ENCODE results near the gene FKBP3.

DNA sequence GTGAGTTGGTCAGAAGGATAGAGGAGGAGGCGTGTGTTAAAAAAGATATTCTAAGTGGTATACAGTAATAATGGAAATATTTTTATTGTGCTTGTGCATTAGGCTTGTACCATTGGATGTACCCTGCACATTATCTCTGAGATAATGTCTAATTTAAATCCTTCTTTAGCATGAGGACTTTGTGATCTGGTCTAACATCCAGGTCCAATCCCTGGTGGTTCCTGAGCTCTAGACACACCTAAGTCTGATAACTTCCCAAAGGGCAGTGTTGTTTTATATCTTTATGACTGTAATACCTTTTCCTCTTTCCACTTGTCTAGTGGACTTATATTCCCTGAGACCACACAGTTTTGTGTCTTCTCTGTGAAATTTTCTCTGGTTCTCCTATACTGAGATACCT is 29.7 kb downstream of the FKBP3 start:
- no peak for TF ChIP-seq MAFK (IDR thresholded peaks at IDR 0.05; ENCODE audit: low read depth, low read length)
- no peak for TF ChIP-seq RCOR1 (IDR thresholded peaks at IDR 0.05; ENCODE audit: insufficient replicate concordance, low read length)
- TF ChIP-seq, protein P1, sequence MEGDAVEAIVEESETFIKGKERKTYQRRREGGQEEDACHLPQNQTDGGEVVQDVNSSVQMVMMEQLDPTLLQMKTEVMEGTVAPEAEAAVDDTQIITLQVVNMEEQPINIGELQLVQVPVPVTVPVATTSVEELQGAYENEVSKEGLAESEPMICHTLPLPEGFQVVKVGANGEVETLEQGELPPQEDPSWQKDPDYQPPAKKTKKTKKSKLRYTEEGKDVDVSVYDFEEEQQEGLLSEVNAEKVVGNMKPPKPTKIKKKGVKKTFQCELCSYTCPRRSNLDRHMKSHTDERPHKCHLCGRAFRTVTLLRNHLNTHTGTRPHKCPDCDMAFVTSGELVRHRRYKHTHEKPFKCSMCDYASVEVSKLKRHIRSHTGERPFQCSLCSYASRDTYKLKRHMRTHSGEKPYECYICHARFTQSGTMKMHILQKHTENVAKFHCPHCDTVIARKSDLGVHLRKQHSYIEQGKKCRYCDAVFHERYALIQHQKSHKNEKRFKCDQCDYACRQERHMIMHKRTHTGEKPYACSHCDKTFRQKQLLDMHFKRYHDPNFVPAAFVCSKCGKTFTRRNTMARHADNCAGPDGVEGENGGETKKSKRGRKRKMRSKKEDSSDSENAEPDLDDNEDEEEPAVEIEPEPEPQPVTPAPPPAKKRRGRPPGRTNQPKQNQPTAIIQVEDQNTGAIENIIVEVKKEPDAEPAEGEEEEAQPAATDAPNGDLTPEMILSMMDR (conservative IDR thresholded peaks at IDR 0.05; ENCODE audit: low read depth, low read length), result no peak
- no peak for TF ChIP-seq CEBPB (IDR thresholded peaks at IDR 0.05; ENCODE audit: low read depth, low read length)
- TF ChIP-seq BHLHE40 (IDR thresholded peaks at IDR 0.05; ENCODE audit: low read depth, low read length), result no peak
- TF ChIP-seq RAD21 (IDR thresholded peaks at IDR 0.05; ENCODE audit: low read length), result no peak
- TF ChIP-seq POLR2A (IDR thresholded peaks at IDR 0.05; ENCODE audit: low read depth, low read length), result no peak
- TF ChIP-seq RFX5 (IDR thresholded peaks at IDR 0.05; ENCODE audit: low read depth, low read length), result no peak
- TF ChIP-seq SMC3 (IDR thresholded peaks at IDR 0.05; ENCODE audit: low read depth, low read length), result no peak
